ENCODE data around the gene SEC14L6. TPM values are rescaled to one million over a fixed set of nuclear protein-coding genes. Genes with fewer than 3 reads are reported as not detected.

Gene SEC14L6
- total RNA-seq, 1 donor from 2014 or later = not detected

DNA sequence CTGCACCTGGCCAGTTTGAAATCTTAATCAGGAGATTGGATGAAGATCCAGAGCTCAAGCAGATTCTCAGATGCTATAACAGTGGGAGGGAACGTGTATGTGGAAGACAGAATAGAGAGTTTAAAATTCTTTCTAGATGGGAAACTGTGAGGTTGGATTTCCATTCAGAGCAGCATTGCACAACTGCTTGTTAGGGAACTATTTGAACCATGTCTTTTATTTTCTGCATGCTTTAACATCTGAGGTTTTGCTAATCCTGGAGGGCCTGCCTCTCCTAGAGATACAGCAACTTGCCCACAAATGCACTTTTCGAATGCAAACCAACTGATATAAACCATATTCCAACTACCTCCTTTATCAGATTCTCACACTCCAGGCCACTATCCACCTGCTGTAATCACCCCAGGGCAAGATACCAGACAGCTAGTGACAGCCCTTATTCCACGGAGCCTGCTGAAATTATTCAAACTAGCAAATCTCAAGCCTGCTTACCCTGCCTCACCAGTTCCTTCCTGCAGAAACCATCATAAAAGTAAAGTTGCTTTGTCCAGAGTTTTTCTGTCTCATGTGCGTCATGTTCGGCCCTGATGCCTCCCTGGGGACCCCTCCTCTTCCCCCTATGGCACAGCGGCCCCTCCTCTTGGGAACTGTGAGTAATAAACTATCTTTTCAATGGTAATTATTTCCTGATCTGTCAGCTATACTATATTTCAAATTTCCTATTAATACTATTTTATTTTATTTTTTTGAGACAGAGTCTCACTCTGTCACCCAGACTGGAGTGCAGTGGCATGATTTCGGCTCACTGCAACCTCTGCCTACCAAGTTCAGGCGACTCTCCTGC, 22.7 kb downstream of the SEC14L6 start:
- Histone ChIP-seq H3K9me3 (no peaks in the 10 kb centered on the region), H3K27me3 (no peaks in the 10 kb centered on the region), H3K4me1 (no peaks in the 10 kb centered on the region), H3K27ac (no peak overlapping the region), H3K4me3 (no peak overlapping the region), H3K36me3 (no peaks in the 10 kb centered on the region)
- intact Hi-C loops (cut with DNase I) = loop anchor here (5.0 kb wide), 1 partner anchor 1933 kb away; no protein-coding TSS in a partner anchor
- no peak for DNase-seq (ENCODE audit: extremely low spot score in 2 of 2)
- TF ChIP-seq POLR2A (IDR thresholded peaks at IDR 0.05) = no peak
- TF ChIP-seq POLR2AphosphoS5 (IDR thresholded peaks at IDR 0.05; ENCODE audit: insufficient read depth in 1 of 2, low read depth in 1 of 2) = no peak
- TF ChIP-seq, protein P1, sequence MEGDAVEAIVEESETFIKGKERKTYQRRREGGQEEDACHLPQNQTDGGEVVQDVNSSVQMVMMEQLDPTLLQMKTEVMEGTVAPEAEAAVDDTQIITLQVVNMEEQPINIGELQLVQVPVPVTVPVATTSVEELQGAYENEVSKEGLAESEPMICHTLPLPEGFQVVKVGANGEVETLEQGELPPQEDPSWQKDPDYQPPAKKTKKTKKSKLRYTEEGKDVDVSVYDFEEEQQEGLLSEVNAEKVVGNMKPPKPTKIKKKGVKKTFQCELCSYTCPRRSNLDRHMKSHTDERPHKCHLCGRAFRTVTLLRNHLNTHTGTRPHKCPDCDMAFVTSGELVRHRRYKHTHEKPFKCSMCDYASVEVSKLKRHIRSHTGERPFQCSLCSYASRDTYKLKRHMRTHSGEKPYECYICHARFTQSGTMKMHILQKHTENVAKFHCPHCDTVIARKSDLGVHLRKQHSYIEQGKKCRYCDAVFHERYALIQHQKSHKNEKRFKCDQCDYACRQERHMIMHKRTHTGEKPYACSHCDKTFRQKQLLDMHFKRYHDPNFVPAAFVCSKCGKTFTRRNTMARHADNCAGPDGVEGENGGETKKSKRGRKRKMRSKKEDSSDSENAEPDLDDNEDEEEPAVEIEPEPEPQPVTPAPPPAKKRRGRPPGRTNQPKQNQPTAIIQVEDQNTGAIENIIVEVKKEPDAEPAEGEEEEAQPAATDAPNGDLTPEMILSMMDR (IDR thresholded peaks at IDR 0.05) = no peak

DNA sequence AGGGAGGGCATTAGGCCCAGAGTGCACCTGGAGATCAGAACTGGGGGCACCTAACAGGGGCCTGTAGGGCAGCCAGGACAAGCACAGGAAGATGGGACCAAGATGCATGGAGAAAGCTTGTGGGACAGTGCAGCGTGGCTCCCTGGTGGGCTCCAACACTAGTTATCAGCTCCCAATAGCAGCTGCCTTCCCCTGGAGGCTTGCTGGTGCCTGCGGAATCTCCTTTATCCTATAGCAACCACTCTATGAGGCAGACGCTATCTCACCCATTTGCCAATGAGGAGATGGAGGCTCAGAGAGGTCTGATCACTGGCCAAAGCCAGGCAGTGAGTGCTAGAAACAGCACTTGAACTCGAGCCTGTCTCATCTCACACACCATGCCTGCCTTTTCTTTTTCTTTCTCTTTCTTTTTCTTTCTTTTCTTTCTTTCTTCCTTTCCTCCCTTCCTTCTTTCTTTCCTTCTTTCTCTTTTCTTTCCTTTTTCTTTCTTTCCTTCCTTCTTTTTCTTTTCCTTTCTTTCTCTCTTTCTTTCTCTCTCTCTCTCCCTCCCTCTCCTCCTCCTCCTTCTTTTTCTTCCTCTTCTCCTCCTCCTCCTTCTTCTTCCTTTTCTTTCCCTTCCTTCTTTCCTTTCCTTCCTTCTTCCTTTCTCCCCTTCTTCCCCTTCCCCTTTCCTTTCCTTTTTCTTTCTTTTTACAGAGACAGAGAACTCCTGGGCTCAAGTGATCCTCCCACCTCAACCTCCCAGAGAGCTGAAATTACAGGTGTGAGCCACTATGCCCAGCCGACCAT, 25.0 kb downstream of the SEC14L6 start:
- TF ChIP-seq POLR2A (IDR thresholded peaks at IDR 0.05) (no peak), POLR2AphosphoS5 (IDR thresholded peaks at IDR 0.05; ENCODE audit: insufficient read depth in 1 of 2, low read depth in 1 of 2) (no peak)
- TF ChIP-seq, protein P1 (IDR thresholded peaks at IDR 0.05) = no peak
- Histone ChIP-seq H3K4me1 (no peaks in the 10 kb centered on the region), H3K27me3 (no peaks in the 10 kb centered on the region), H3K9me3 (no peaks in the 10 kb centered on the region), H3K4me3 (no peak overlapping the region), H3K36me3 (no peaks in the 10 kb centered on the region), H3K27ac (no peak overlapping the region)
- intact Hi-C loops (cut with DNase I) = loop anchor here (5.0 kb wide), 1 partner anchor 1936 kb away; no protein-coding TSS in a partner anchor
- DNase-seq (ENCODE audit: extremely low spot score in 2 of 2) = no peak

DNA sequence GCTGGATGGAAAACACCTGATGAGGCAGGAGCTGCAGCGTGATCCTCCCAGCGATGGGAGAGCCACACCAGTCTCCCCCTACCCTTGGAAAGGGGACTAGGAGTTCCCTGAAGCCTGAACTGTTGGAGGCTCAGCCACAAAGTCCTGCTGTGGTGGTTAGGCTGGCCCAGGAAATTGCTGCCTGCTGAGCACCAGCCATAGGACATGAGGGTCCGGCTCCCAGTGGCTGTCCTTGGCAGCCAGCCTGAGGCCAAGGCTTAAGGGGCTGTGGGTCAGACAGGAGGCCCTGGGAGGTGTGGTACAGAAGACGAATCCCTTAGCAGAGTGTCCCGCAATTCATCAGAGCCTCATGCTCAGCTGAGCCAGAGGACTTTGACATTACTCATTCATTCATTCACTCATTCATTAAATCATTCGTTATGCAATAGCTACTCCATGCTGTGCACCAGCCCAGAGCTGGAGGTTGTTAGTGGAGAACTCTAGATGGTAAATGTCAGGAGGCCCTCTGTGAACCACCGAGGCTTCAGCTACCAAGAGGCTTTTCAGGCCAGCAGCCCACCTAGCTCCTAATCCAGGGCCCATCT, 26.6 kb downstream of the SEC14L6 start:
- no peak overlapping the region for H3K4me3 ChIP-seq
- no peak for DNase-seq (ENCODE audit: extremely low spot score in 2 of 2)
- H3K4me1 ChIP-seq = no peaks in the 10 kb centered on the region
- no peaks in the 10 kb centered on the region for H3K27me3 ChIP-seq
- intact Hi-C loops (cut with DNase I) = loop anchor here (5.0 kb wide), 1 partner anchor 1937 kb away; no protein-coding TSS in a partner anchor
- H3K9me3 ChIP-seq = no peaks in the 10 kb centered on the region
- no peak for TF ChIP-seq POLR2AphosphoS5 (IDR thresholded peaks at IDR 0.05; ENCODE audit: insufficient read depth in 1 of 2, low read depth in 1 of 2)
- TF ChIP-seq POLR2A (IDR thresholded peaks at IDR 0.05) = no peak
- TF ChIP-seq, protein P1 (IDR thresholded peaks at IDR 0.05) = no peak
- no peaks in the 10 kb centered on the region for H3K36me3 ChIP-seq
- H3K27ac ChIP-seq = no peak overlapping the region

DNA sequence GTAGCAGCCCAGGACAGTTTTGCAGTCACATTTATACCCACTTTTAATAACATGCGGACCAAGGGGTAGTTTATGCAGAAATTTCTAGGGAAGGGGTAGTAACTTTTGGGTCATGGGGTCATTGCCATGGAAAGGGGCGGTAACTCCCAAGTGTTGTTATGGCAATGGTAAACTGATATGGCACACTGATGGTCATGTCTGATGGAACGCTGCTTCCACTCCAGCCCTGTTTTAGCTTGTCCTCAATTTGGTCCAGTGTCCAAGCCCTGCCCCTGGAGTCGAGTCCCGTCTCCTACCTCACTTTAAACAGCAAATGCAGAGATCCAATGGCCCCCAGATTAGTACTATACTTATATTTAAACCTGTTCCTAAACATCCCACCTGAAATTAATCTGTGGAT, 29.8 kb downstream of the SEC14L6 start:
- TF ChIP-seq POLR2A (IDR thresholded peaks at IDR 0.05) = no peak
- TF ChIP-seq, protein P1 (IDR thresholded peaks at IDR 0.05) = no peak
- TF ChIP-seq POLR2AphosphoS5 (IDR thresholded peaks at IDR 0.05; ENCODE audit: insufficient read depth in 1 of 2, low read depth in 1 of 2) = no peak
- intact Hi-C loops (cut with DNase I) = no loop called here
- DNase-seq (ENCODE audit: extremely low spot score in 2 of 2) = no peak
- no peak overlapping the region for H3K27ac ChIP-seq
- H3K9me3 ChIP-seq = no peaks in the 10 kb centered on the region
- H3K4me3 ChIP-seq = no peak overlapping the region
- no peaks in the 10 kb centered on the region for H3K4me1 ChIP-seq
- no peaks in the 10 kb centered on the region for H3K27me3 ChIP-seq
- no peaks in the 10 kb centered on the region for H3K36me3 ChIP-seq
